HG02610 (cell line): ENCODE measurements around the gene ELAVL4.

Experiments used
- ATAC-seq: cut with Tn5 transposase; IDR thresholded peaks from one replicate; pipeline ENCODE4 v1.9.1; 2021; ENCODE audit warnings: mild to moderate bottlenecking, moderate library complexity; ENCODE audit not compliant: unreplicated experiment

Gene ELAVL4

GRCh38 chr1:50237056-50237455, 128.3 kb downstream of the ELAVL4 start:
- no peak for ATAC-seq

GRCh38 chr1:50243939-50244338, 135.2 kb downstream of the ELAVL4 start:
- ATAC-seq: no peak

- no peak for ATAC-seq
Observed at GRCh38 chr1:50246869-50247268, 138.1 kb downstream of the ELAVL4 start.

DNA sequence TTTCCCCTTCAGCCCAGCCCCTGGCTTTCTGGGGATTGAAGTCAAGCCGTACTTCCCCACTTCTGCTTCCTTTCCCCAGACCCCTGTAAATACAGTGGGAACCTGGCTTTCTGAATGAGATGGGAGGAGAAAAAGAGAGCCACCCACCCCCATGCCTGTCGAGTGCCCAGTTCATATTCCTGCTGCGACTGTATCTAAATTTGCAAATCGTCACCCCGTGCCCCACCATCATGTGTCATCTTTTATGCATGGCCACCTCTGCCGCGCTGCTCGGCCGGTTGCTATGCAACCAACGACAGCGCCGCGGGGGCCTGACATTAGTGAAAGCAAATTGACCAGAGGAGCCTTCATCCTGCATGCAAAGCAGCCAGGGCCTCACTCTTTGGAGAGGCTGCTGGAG, 143.0 kb downstream of the ELAVL4 start:
- ATAC-seq: peak; percentile 85

DNA sequence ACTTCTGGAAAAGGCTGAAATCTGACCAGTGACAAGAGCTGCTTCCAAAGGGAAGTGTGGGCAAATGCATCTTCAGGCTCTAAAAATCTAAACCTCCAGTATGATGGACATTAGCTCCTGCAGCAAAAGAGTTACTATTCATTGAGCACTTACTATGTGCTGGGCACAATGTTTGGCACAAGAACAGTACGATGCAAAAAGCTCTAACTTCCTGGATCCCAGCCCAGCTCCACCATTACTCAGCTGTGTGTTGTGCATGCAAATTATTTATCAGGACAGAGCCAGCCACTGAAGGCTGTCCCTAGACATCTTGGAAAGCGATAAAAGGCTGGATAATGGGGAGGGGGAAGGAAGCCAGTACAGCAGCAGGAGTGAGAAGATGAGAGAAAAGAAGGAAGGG, 143.5 kb downstream of the ELAVL4 start:
- no peak for ATAC-seq
